NCI-H2227 (cell line): Measurements from ENCODE around the gene ANKMY1.
A peak's percentile ranks its signal among the peaks of the same experiment; 100 is the strongest.

Source experiments
- DNase-seq: peaks from one replicate; lab custom pipeline; 2025; ENCODE audit not compliant: unreplicated experiment; lab: John Stamatoyannopoulos, UW

Gene ANKMY1

DNA sequence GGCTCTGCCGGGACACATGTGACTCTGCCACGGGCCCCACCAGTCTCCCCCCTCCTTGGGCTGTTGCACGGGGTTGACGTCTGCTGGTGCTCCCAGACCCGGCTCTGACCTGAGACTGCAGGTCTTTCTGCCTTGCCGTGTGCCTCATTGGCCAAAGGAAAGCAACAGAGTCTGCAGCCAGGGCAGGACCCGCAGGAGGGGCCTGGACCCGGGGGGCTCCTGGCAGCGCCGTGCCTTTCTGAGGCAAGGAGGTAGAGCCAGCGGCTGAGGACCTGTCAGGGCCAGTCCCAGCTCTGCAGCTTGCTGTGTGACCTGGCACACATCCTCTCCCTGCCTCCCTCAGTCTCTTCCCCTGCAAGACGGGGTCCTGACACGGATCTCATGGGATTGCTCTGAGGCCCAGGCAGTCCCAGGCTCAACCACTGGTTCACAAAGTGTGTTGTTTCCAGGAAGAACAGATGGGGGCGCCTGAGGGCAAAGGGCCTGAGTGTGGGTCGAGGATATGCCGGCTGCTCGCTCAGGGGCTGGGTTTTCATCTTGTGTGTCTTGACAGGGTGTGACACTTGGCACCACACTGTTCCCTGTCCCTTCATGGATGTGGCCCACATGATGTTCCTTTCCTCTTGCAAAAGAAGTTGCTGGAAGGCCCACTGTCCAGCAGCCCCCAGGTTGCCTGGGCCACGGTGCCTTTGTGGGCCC lies 37.7 kb upstream of the ANKMY1 start:
- peak; percentile 10 for DNase-seq

DNA sequence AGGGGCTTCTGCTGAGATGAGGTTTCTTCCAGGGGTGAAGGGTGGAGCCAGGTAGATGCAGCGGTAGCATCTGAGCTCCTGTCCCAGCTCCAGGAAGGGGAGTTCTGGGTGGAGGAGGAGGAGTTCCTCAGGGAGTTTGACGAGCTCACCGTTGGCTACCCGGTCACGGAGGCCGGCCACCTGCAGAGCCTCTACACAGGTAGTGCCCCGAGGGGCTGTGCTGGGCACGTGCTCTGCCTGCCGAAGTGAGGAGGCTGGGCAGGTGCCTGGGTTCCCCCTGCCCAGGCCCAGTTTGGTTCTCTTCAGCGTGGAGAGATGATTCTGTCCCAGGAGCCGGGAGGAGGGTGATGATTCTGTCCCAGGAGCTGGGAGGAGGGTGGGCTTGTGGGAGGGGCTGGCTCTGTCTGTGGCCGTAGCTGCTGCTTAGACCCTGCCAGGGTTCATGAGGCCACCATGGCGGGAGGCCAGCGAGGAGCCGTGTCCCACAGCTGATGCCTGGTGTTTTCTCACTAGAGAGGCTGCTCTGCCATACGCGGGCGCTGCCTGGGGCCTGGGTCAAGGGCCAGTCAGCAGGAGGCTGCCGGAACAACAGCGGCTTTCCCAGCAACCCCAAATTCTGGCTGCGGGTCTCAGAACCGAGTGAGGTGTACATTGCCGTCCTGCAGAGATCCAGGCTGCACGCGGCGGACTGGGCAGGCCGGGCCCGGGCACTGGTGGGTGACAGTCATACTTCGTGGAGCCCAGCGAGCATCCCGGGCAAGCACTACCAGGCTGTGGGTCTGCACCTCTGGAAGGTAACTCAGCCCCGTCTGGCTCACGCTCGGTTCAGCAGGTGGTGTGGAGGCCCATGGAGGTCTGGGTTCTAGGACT lies 37.0 kb upstream of the ANKMY1 start:
- no peak for DNase-seq

DNA sequence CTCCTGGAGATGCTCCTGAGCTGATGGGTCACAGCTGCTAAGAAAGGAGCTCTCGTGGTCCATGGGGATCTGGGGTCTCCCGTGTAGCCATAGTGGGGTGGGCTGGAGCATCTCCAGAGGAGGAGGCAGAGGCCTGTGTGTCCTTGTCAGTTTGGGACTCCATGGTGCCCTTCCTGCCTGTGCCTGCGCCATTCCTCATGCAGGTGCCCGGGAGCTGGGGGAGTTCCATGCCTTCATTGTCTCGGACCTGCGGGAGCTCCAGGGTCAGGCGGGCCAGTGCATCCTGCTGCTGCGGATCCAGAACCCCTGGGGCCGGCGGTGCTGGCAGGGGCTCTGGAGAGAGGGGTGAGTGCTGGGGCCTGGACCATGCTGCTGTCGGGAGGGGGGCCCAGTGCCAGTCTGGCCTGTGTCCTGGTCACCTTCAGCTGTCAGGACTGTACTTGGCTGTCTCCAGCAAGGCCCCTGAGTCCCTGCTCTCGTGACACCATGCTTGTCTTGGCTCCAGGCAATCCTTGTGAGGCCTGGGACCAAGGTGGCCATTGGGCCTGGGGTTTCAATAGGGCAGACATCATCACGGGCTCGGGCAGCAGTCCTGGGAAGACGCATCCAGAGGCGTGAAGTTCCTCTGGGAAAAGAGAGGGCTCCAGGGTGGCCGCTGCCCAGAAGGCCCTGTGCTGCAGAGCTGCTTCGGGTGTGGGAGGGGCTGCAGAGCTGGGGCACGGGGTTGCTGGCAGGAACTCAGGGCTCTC lies 36.1 kb upstream of the ANKMY1 start:
- DNase-seq, result no peak

DNA sequence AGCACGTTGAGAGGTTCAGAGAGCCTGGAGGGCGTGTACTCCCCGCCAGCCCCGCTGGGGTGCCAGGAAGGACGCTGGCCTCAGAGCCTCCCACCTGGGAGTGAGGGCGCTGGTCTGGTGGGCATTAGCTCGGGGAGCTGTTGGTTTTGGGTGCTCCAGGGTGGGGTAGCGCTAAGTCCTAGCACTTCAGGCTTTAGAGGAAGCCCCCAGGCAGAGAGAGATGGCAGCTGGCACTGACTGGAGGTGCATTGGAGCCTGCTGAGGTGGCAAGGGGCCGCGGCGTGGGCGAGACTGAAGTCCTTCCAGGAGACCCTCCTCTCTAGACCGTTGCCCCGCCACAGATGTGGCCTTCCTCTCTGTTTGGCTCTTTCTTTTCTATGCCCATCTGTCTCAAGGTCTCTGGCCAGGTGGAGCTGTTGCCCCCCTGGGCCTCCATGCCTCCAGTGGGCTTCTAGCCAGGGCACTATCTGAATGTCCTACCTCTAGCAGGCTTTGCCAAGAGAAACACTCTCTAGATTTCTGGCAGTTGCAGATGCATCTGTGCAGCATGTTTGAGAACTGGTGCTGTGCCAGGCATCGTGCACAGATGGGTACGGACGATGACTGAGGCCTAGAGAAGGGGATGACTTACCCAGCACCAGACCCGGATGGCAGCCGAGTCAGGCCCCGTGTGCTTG lies 35.4 kb upstream of the ANKMY1 start:
- DNase-seq, result no peak

DNA sequence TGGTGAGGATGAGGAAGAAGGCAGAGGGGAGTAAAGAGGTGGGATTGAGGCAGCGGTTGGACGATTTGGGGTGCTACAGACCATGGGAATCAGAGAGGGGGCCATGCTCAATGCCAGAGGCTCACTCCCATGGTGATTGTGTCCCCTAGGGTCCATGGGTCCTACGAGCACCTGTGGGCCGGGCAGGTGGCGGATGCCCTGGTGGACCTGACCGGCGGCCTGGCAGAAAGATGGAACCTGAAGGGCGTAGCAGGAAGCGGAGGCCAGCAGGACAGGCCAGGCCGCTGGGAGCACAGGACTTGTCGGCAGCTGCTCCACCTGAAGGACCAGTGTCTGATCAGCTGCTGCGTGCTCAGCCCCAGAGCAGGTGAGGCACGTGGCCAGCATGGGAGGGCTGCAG lies 34.0 kb upstream of the ANKMY1 start:
- DNase-seq, result no peak

DNA sequence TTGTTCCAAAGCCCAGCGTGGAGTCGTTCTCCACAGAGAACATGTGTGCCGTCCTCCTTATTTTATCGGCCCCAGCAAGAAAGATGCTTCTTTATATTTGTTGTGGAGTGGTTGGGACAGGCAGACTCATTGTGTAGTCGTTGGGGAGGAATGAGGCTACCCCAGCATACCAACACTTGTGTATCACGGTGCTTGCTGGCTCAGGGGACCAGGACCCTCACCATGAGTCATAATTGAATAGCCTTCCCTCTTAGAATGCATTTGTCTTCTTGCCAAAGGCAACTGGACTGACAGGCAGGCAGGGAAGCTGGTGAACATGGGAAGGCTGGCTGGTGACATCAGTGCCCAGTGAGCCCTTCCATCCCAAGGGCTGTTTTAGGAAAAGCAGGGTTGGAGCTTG lies 33.4 kb upstream of the ANKMY1 start:
- DNase-seq, result no peak

DNA sequence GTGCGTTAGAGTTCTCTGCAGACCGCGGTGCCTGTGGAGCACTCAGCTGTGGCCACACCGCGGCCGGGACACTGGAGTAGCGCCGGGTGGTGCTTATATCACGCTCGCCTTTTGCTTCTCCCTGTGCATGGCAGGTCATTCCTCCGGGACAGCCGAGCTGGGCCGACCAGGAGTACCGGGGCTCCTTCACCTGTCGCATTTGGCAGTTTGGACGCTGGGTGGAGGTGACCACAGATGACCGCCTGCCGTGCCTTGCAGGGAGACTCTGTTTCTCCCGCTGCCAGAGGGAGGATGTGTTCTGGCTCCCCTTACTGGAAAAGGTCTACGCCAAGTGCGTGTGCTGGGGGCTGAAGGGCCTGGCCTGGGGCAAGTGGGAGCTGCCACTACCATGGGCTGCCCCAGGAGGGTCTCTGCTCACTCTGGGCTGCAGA lies 32.9 kb upstream of the ANKMY1 start:
- no peak for DNase-seq

DNA sequence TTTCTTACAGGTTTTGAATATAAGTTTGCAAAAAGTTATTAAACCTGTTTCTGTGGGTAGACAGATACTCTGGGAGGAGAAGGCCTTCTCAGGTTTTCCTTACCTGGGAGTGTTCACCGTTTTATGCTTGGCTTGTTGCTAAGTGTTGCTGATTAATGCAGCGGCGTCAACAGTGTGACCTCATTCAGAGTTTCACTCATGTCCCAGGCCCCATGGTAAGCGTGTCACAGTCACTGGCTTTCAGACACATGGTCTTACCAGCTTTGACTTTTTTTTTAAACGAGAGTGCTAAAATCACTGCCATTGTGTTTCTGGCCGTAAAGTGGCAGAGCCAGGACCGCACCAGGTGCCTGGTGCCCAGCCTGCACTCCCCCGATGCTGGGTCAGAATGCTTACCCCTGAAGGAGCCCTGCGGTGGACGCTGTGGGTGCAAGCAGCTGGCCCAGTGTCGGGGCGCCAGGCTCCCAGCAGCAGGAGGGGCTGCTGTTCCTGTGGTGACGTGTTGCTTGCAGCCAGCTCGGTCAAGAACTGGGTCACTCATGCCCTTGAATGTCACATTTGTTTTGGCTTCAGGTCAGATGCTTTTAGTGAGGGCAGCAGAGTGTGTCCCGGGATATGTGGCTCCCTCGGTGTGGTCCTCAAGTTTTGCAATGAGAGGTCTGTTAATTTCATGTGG lies 32.2 kb upstream of the ANKMY1 start:
- no peak for DNase-seq

DNA sequence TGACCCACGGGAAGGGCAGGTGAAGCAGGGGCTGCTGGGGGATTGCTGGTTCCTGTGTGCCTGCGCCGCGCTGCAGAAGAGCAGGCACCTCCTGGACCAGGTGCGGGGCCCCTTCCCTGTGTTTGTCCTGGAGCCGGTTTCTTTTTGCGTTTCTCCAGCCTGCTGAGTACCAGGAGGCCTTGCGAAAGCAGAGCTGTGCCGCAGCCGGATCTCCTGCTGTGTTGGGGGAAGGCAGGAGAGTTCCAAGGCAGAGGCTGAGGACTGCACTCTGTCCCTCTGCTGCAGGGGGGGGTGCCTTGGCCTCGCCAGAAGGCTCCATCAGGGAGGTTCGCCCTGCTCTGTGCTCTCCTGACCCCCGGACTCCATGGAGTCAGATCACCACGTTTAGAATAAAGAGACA lies 31.6 kb upstream of the ANKMY1 start:
- DNase-seq, result no peak

DNA sequence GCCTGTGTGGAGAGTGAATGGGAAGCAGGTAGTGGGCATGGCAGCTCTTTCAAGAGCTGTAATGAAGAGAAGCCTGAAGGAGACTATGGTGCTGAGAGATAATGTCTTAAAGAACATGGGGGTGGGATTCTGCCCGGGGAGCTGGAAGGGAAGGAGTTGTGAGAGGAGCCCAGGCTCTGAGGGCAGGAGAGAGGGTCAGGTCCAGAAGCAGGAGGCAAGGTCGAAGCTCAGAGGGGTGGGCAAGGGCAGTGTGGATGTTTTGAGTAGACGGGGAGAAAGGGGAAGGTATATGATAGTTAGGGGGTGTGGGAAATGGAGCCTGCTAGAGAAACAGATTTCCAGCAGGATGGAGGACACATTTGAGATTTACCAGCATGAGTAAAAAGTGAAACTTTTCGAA lies 30.9 kb upstream of the ANKMY1 start:
- DNase-seq, result no peak

DNA sequence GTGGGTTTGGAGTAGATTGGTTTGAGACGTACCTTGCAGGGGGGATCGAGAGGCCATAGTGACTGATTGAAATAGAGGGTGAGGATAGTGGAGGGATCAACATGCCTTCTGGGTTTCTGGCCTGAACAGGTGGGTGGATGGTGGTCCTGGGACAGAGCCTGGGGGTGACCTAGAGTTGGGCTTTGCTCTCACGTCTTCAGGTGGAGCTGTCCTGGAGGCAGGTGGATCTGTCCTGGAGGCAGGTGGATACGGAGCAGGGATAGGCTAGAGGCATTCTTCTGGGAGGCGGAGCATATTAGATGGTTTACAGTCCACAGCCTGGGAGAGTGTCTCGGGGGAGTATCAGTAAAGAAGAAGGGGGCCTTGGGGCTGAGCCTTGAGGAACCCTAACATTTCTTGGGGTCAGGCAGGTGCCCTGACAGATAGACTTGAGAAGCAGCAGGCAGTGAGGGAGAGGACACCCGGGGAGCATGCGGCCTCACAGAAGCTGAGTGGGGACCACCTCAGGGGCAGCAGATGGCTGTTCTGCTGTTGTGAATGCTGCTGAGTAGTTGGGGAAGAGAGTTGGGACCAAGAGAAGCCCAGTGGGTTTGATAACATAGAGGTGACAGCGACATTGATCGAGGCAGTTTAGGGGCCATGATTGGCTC lies 30.3 kb upstream of the ANKMY1 start:
- no peak for DNase-seq

DNA sequence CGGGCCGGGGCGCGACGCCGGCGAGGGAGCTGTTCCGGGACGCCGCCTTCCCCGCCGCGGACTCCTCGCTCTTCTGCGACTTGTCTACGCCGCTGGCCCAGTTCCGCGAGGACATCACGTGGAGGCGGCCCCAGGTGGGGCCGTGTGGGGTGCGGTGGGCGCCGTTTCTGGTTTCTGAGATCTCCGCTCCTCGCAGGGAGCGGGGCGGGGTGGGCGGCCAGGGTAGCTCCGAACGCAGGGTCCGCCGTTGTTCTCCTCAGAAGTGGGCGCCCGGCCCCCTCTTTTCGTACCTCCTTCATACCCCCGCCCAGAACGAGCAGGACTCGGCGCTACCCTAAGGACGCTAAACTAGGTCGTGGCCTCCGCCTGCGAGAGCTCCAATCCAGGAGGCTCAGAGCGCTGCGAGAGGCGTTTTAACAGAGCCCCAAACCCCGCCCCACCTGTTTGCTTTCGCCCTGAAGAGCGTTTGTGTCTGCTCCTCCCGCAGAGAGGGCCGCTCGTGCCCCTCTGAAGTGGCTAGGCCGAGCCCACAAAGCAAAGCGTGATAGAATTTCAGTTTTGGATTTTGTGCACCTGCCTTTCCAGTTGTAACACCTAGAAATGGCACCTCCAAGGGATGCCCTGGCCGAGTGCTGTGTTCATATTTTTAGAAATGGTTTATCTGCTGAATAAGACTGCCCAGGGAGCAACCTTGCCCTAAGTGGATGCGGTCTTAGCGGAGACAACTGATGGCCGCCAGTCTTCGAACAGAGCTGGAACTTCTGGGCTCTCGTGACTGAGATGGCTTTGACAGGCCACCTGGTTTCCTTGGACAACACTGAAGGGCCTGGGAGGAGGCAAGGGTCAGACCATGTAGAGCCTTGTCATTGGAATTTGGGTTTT lies 29.4 kb upstream of the ANKMY1 start:
- DNase-seq, result peak; percentile 78

DNA sequence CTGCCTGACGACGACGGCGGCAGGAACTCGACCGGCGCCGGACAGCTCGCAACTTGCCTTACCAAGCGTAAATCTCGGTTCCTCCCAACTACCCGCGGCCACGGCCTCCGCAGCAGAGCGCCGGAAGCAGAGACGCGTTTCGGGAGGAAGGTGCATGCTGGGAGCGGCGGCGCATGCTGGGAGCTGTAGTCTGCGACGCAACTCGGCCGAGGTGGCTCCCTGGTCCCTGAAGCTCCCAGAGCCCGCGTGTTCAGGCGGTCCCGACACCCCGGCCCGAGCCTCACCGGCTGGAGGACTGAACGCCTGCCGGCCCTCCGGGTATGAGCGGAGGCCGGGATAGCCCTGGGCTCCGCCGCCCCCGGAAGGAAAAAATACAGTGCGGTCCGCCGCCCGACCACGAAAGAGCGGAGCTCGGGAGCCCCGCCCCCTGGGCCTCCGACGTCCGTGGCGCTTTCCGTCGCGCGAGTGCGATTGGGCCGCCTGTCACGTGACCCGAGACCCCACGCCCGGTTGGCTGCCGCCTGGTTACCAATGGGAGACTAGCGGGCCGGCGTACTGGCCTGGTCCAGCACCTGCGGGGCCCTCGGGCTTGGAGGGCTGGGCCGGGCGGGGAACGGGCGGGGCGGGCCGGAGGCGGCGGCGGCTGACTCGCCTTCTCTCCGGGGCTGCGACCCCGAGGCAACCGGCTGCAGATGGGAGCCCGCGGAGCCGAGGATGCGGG lies 28.6 kb upstream of the ANKMY1 start, which contains the start of gene CAPN10:
Gene CAPN10, plus strand, starts transcription at position 537 of the 721 bp plus-strand sequence. Its CDS starts 178 bp downstream, at position 715.
- DNase-seq, result peak; percentile 99

DNA sequence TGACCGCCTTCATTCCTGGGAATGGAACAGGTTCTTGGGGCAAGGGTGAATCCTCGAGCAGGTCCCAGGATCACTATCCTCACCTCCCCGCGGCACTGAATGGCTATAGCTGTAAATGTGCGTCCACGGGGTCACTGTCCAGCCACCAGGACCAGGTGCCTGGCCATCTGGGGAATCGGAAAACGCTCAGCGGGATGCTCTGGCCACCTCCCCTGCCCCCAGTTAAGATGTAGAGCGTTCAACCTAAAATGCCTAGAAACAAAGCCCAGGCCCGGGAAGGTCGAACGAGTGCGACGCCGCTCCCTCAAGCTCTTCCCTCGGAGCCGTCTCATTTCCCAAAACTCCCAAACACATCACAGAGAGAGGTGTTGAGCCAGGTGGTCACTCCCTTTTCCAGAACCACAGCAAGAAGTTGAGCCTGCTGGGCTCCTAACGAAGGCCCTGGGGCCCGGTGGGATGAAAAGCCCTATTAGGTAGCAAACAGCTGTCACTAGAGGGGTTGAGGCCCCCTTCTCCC lies 28.0 kb upstream of the ANKMY1 start:
- DNase-seq, result no peak

DNA sequence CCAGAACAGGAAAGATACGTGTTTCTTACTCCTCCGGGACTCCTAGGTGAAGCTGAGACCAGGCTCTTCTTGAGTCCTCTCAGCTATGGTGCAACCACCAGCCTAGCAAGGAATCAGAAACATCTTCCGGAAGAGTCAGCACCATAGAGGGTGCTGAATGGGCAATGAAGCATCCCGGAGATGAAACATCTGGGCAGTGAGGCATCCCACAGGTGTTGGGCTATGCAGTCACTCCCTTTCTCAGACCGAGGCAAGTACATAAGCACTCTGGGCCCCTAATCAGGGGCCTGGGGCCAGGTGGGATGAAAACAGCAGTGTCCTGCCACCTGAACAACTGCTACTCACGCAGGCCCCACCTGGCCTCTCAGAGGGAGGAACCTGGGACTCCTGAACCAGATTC lies 27.3 kb upstream of the ANKMY1 start:
- no peak for DNase-seq

DNA sequence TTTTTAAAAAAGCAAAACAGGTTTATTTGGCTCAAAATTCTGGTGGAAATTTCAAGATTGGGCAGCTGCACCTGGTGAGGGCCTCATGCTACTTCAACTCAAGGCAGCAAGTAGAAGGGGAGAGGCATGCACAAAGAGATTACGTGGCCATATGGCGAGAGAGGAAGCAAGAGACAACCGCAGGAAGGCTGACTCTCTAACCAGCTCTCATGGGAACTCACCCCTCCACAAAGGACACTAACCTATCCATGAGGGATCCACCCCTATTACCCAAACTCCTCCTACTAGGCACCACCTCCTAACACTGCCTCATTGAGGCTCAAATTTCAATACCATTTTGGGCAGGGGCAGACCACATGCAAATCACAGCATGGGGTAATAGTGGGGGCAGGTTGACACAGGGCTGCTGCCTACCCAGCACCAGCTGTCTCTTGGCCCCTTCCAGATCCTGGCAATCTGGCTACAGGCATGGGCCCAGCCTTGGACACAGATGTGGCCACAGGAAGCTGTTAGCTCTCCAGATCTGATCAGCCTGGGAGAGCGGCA lies 26.8 kb upstream of the ANKMY1 start:
- DNase-seq, result no peak

DNA sequence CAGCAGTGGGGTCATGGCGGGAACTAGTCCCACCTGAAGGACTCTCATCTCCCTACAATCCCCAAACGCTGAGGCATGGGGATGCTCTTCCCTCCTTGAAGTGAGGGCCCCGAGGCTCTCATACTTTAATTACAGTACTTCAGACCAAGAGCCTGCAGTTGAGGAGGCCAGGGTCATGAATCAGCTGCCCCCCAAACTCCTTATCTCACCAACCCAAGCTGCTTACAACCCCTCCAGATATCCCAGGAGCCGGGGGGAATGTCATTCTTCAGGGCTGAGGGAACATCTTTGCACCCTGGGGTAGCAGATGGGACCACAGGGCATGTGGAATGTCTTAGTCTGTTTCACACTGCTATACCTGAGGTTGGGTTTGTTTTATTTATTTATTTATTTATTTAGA lies 26.0 kb upstream of the ANKMY1 start:
- DNase-seq, result no peak

DNA sequence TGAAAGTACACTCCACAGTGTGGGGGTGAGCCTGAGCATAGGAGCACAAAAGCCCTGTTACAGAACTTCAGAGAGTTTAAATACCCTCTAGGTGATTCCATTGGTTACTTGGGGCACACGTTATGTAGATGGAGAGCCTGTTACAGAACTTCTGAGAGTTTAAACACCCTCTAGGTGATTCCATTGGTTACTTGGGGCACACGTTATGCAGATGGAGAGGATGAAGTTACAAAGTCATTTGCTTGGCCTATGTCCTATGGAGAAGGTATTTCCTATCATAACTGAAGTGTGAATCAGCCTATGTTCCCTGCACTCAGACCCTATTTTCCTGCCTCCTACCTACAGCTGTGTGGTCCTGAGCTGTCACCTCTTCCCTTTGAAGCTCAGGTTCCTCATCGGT lies 25.0 kb upstream of the ANKMY1 start:
- DNase-seq, result no peak
